HG03565 (cell line): ENCODE results near the gene TNFAIP1.

Source experiments
- ATAC-seq: cut with Tn5 transposase; IDR thresholded peaks from one replicate; pipeline ENCODE4 v1.9.1; 2021; ENCODE audit warnings: mild to moderate bottlenecking, moderate library complexity; ENCODE audit not compliant: unreplicated experiment

Gene TNFAIP1

GRCh38 chr17:28344011-28344410 lies 8.4 kb downstream of the TNFAIP1 start:
- ATAC-seq: no peak

GRCh38 chr17:28344435-28344901 lies 8.9 kb downstream of the TNFAIP1 start:
- ATAC-seq: no peak

- no peak for ATAC-seq
These were observed 10.0 kb downstream of the TNFAIP1 start for GRCh38 chr17:28345419-28346198.

DNA sequence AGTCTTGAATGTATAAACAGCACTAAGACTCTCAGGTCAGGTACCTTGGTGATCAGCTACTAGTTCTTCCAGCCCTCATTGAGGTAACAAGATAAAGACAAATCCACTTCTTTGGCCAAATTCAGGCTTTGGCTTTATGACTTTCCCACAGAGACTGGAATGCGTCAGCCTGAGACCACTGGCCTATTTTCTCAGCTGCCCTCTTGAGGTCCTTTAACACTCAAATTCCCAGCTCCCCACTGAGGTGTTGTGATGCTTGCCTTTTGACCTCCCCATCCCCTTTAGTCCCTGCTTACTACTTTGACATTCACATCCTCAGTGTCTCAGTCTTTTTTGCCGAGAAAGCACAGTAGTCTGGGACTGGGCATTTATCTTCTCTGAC lies 10.6 kb downstream of the TNFAIP1 start:
- ATAC-seq: no peak

GRCh38 chr17:28346746-28347246 lies 11.2 kb downstream of the TNFAIP1 start:
- ATAC-seq: no peak

DNA sequence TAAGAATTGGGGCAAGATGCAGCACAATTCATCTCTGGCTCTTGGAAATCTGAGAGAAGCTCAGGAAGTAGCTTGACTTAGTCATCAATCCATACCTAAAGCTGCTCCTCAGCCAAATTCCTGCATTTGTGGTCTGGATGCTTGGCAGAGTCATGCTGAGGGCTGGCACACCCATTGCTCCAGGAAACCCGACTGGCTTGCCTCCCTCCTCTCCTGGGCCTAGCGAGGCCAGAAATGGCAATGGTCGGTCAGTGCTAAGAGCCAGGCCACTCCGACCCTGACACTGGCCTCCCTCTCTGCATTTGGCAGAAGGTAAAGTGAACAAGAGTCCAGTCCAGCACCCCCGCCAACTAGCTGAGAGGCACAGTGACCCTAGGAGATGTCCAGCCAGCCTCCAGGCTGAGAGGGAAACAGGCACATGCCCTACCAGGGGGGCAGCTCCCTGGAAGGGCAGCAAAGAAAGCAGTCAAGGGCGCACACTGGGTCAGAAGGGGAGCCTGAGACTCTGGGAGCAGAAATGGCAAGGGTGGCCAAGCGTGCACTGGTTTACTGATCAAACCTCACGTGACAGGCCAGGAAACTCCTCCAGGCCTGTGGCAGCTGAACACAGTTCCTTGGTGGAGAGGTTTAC lies 11.8 kb downstream of the TNFAIP1 start:
- no peak for ATAC-seq

- ATAC-seq: no peak
These were observed 13.4 kb downstream of the TNFAIP1 start for GRCh38 chr17:28348979-28349378.

- no peak for ATAC-seq
These were observed 14.7 kb downstream of the TNFAIP1 start for GRCh38 chr17:28350271-28350670.

DNA sequence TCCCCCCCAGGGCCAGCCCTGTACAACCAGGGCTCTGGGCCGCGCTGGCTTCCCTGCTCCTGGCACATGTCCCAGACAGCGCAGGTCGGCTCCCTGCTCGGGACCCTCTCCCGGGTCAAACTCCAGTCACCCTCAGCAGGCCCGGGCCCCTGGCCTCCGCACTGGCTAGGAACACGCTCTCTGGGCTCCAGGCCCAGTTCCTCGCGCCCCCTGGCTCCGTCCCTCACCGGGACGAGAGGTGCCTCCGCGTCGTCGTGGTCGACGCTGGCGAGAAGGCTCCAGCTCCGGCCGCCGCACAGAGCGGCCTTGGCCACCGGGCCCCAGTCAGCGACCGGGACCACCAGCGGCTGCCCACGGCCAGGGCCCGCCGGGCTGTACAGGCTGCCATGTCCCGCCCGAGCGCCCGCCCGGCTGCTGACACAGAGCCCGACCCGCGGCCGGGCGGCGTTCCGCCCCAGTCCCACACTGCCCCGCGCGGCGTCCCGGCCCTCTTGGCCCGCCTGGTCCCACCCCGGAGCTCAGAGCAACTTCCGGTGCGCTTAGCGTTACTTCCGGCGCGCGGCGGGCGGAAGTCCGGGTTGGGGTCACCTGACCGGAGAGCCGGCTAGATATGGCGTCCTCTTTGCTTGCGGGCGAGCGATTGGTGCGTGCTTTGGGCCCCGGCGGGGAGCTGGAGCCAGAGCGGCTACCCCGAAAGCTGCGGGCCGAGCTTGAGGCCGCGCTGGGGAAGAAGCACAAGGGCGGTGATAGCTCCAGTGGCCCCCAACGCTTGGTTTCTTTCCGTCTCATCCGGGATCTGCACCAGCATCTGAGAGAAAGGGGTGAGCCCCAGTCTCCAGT lies 21.7 kb downstream of the TNFAIP1 start, which contains the start of gene POLDIP2:
TSS of gene POLDIP2 (minus strand) at position 467 of the 840 bp plus-strand sequence. CDS start at position 388, 79 bp downstream.
- peak; percentile 87 for ATAC-seq

DNA sequence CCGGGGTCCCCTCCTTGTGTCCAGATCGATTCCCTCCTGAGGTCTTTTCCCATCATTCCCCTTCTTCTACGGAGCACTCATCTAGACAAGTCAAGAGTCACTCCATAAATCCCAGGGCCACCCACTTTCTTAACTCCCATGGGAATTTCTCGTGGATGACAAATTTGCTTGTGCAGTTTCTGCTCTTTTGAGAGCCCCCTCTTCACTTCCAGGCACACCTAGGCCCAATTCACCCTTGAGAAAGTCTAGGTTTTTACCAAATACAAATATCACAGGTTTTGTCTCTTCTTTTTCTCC lies 22.3 kb downstream of the TNFAIP1 start:
- no peak for ATAC-seq

DNA sequence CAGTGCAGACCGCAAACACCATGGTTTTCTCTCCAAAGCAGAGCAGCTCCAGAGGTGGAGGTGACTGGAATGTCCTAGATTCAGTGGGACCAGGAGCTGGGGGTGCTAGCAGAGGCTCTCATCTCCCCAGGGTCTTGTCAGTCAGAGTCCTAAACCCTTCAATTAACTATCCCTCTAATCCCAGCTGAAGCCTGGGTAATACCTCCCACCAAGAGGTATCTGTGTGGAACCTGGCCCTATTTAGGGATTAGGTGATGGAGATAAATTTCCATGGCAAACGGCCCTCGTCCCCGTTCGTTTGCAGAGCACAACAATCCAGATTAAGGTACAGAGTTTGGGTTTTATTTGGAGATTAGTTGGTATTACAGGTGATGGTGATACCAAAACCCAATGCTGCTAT lies 27.6 kb downstream of the TNFAIP1 start:
- ATAC-seq: no peak

DNA sequence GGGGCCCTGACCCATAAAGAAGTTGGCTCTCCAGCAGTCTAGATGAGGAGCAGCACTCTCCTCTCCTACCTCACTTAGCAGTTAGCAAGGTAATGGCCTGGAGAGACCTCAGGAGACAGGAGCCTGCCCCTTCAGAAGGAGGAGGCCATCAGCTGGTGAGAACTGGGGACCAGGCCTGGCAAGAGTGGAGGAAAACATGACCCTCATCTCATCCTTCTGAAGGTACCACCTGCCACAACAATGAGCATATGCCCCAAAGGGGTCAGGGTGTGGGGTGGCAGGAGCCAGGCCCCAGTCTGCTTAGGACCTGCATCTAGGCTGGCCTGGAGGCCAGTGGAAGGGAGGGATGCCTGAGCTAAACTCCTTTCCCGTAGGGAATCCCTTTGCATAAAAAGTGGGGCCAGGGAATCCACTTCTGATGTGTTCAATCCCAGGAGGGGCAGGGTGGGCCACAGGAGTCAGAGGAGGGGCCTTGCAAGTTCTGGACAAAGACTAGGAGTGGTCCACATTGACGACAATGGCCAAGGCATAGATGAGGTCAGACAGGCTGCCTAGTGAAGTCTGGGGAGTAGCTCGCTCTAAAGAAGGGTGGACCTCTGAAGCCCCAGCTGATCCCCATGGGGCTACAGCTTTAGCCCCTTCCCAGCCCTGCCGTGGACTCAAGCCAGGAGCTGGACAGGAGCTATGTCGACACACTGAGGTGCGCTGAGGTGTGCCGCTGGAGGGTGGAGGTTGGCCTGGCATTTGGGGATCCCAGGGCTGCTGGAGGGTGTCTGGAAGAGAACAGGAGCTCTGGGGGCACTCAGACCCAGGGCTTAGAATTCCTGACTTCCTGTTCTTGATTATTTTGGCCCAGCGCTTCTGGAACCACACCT lies 28.5 kb downstream of the TNFAIP1 start:
- ATAC-seq: no peak

DNA sequence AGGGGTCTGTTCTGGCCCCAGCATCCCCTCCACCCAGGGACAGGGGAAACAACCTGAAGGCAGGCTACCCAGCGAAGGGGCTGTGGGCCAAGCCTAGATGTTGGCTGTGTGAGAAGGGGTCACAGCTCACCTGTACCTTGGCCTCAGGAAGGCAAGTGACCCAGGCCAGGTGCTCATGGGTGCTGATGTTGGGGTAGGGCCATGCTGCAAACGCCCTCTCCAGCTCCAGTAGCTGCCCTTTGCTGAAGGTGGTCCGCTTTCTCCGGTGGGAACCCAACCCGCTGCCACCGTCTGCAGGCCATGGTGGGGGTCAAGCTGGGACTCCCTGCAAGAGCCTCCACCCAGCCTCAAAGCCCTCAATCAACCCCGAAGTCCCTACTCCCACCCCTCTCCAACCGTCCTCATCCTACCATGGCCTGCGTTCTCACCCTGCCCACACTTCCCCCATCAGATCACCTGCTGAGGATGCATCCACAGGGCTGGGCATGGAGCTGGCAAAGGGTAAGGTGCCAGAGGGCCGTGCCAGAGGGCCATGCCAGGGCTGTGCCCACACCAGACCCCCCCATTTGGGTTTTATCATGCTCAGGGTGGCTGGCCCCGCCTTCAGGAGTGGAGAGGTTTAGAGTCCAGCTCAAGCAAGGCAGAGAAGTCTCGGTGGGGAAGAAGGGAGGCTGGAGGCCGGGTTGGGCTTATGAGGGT lies 29.3 kb downstream of the TNFAIP1 start, which contains the start of gene SEBOX:
TSS of gene SEBOX (minus strand) at position 535 of the 699 bp plus-strand sequence. CDS start at position 487, 48 bp downstream.
- no peak for ATAC-seq

DNA sequence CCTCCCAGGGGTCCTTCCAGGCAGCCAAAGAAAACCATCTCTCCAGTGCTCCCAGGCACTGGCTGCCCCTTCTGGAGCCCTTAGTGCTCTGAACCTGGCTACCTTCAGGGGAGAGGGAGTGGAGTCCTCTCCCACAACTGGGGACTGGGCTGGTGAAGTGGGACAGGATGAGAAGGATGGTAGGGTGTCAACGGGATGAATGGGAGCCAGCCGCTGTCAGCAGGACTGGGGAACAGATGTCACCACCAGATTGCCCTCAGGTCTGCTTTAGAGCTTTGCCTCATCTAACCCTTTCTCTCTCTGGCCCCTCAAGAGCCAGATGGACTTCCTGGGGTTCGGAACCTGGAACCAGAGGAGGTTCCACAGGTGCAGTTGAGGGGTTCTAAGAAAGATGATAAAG lies 29.9 kb downstream of the TNFAIP1 start:
- ATAC-seq: no peak

GRCh38 chr17:28366605-28367004 lies 31.0 kb downstream of the TNFAIP1 start:
- no peak for ATAC-seq

- ATAC-seq: no peak
These were observed 32.2 kb downstream of the TNFAIP1 start for GRCh38 chr17:28367641-28368305.

DNA sequence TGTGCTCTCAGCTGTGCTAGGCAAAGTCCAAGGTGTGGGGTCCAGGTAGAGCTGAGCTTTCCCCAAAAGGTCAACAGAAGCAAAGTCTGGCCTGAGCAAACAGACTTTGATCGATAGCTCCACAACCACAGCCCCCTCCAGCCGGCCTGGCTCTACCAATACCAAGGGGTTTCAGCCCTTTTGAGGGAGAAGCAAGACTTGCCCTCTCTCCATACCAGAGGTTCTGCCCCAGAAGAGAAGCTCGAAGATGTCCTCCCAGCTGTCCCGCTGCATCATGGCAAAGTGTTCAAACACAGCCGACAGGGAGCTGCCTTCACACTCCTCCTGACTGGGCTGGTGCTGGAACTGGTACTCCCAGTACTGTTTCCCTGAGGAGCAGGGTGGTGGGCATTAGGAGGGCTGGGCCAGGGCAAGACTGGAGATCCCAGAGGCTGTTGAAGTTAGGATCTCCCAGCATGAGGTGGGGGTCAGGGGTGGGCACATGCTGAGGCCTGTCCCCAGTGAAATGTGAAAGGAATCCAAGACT lies 32.8 kb downstream of the TNFAIP1 start:
- no peak for ATAC-seq

DNA sequence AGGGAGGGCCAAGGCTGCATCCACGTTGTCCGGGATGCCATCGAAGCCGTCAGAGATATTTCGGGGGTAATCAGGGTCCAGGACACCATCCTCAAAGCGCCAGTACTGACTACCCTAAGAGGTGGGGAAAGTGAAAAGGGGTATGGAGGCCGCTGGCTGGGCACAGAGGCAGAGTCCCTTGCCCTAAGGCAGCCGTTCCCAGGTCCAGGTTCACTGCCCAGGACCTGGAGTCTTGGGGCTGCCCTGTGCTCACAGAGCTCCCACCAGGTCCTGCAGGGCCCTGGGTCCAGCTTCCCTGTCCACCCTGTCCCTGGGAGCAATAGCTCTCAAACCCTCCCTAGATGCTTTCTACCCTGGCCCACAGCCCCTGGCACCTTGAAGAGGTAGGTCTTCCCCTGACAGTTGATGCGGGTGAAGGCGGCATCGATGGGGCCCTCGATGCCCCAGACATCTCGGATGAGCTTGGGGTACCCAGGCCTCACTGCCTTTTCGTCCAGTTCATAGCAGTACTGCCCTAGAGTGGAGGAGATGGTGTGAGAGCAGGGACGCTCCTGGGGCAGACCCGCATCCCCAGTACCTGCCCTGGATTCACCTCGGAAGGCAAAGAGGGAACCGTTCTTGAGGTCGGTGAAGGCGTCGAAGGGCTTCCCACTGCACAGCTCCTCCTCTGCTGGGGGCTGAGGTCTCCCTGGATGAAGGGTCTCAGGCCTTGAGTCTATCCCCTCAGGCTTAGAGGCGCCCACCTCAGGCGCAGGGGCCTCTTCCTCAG lies 33.5 kb downstream of the TNFAIP1 start:
- ATAC-seq: no peak
